Measurements from ENCODE around the gene CFAP299. TPM values are rescaled to one million over a fixed set of nuclear protein-coding genes. Genes with fewer than 3 reads are reported as not detected.

The CFAP299 gene
- total RNA-seq, 4 donors from 2014 or later: 1.2 TPM; not detected in 3

DNA sequence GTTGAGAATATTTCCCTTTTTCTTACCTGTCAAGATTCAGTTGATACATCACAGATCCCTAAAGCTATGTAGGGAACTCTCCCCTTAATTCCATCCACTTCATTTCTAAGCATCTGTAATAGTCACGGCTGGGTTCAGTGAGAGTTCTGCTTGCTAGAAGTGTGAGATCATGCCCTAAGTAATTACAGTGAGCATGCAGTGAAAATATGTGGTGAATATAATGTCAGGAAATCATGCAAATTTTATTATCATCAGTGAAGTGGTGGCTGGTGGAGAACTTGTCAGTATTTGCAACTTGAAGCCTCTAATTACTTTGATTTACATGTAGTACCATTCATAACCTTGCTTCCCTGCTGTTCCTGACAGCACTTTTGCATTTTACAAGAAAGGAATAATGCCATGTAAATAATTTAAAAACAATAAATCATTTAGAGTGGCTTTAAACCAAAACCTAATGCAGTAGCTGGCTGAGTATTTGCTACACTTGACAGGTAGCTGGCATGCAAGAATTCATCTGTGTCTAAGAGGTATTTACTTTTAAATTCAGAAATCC lies 28.3 kb upstream of the CFAP299 start:
- Histone ChIP-seq H3K4me1 (no peaks in the 10 kb centered on the region), H3K27me3 (no peaks in the 10 kb centered on the region), H3K9me3 (no peaks in the 10 kb centered on the region), H3K36me3 (no peaks in the 10 kb centered on the region), H3K27ac (no peak overlapping the region), H3K4me3 (no peak overlapping the region)
- intact Hi-C loops (cut with DNase I; ENCODE audit: low total_unique reads): no loop called here
- DNase-seq: no peak
- TF ChIP-seq POLR2A (IDR thresholded peaks at IDR 0.05): no peak

DNA sequence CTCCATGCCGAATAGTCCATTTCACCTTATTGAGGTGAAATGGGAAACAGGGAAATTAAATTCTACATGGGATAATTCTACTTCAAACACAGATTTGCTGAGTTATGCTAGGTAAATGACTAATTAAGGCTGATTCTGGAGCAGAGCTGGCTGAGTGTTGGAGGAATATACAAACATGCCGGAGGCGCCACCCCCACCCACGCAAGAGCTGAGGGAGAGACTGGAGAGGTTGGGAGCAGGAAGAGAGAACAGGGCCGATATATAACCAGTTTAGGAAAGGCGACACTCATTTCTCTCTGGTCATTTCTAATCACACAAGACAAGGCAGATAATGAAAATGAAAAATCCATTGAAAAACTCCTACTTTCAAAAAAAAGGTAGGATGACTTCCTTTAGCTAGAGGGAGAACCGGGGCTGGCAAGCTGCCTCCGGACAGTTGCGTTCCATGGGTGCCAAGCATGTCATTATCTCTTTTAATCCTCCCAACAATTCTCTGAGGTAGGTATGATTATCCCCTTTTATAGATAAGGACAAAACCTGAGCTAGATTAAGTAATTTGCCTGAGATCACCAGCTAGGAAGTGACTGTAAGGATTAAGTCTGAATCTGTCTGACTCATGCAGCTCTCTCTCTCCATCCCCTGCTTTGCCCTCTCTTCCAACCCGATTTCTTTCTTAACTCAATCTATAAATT lies 27.6 kb upstream of the CFAP299 start:
- no peaks in the 10 kb centered on the region for H3K36me3 ChIP-seq
- TF ChIP-seq POLR2A (IDR thresholded peaks at IDR 0.05): no peak
- TF ChIP-seq CTCF (IDR thresholded peaks at IDR 0.05): no peak
- H3K27ac ChIP-seq: no peak overlapping the region
- no peaks in the 10 kb centered on the region for H3K4me1 ChIP-seq
- no peak overlapping the region for H3K4me3 ChIP-seq
- no peak for DNase-seq
- H3K9me3 ChIP-seq: no peaks in the 10 kb centered on the region
- H3K27me3 ChIP-seq: no peaks in the 10 kb centered on the region
- intact Hi-C loops (cut with DNase I; ENCODE audit: low total_unique reads): no loop called here

DNA sequence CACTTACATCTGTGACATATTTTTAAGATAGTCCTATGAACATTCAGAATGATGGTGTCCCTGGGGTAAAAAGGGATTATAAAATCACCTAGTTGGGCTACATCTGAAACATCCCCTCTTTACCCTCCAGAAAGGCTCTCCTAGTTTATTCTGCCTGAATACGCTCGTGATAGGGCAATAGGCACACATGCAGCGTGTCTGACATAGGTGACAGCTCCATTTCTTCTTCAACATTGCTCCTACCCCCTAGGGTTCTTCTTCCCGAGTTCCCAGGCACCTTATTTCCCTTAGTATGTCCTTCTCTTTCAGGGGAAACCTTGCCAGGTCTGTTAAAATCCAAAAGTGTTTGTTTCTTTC lies 27.1 kb upstream of the CFAP299 start:
- no peaks in the 10 kb centered on the region for H3K9me3 ChIP-seq
- TF ChIP-seq POLR2A (IDR thresholded peaks at IDR 0.05) (no peak), CTCF (IDR thresholded peaks at IDR 0.05) (no peak)
- no peaks in the 10 kb centered on the region for H3K27me3 ChIP-seq
- intact Hi-C loops (cut with DNase I; ENCODE audit: low total_unique reads): no loop called here
- no peak for DNase-seq
- H3K36me3 ChIP-seq: no peaks in the 10 kb centered on the region
- H3K27ac ChIP-seq: no peak overlapping the region
- no peak overlapping the region for H3K4me3 ChIP-seq
- H3K4me1 ChIP-seq: no peaks in the 10 kb centered on the region

- H3K36me3 ChIP-seq: no peaks in the 10 kb centered on the region
- H3K4me1 ChIP-seq: no peaks in the 10 kb centered on the region
- DNase-seq: no peak
- intact Hi-C loops (cut with DNase I; ENCODE audit: low total_unique reads): no loop called here
- no peak for TF ChIP-seq POLR2A (IDR thresholded peaks at IDR 0.05)
- no peaks in the 10 kb centered on the region for H3K27me3 ChIP-seq
- H3K27ac ChIP-seq: no peak overlapping the region
- no peak overlapping the region for H3K4me3 ChIP-seq
- H3K9me3 ChIP-seq: no peaks in the 10 kb centered on the region
Measured at GRCh38 chr4:80309294-80310004, 26.1 kb upstream of the CFAP299 start.

DNA sequence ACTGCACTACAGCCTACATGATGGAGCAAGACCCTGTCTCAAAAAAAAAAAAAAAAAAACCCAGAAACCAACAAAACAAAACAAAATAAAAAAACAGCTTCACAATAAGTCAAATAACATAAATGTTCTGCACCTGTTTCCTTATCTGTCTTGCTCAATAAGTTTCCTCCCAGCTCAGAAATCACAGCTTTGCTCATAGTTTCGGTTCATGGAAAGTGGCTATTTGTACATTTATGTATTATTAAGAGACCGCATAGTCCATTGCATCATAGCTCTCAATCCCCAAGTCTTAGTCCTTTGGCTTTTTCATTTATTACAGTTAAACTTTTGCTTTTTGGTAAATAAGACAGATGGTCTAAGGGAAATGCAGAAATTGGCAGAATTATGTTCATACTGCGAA lies 24.4 kb upstream of the CFAP299 start:
- DNase-seq: no peak
- Histone ChIP-seq H3K27ac (no peak overlapping the region), H3K4me3 (no peak overlapping the region), H3K4me1 (no peaks in the 10 kb centered on the region), H3K9me3 (no peaks in the 10 kb centered on the region), H3K36me3 (no peaks in the 10 kb centered on the region), H3K27me3 (no peaks in the 10 kb centered on the region)
- intact Hi-C loops (cut with DNase I; ENCODE audit: low total_unique reads): no loop called here
- TF ChIP-seq CTCF (IDR thresholded peaks at IDR 0.05) (no peak), POLR2A (IDR thresholded peaks at IDR 0.05) (no peak)

- Histone ChIP-seq H3K27me3 (no peaks in the 10 kb centered on the region), H3K27ac (no peak overlapping the region), H3K4me1 (no peaks in the 10 kb centered on the region), H3K9me3 (no peaks in the 10 kb centered on the region), H3K4me3 (no peak overlapping the region), H3K36me3 (no peaks in the 10 kb centered on the region)
- DNase-seq: no peak
- intact Hi-C loops (cut with DNase I; ENCODE audit: low total_unique reads): no loop called here
- TF ChIP-seq POLR2A (IDR thresholded peaks at IDR 0.05) (no peak), CTCF (IDR thresholded peaks at IDR 0.05) (no peak)
Measured at GRCh38 chr4:80312124-80312523, 23.4 kb upstream of the CFAP299 start.
